Heart right ventricle (tissue), 16 donors: ENCODE measurements around the gene KIAA1328. TPM values are rescaled to one million over a fixed set of nuclear protein-coding genes. Genes with fewer than 3 reads are reported as not detected.
A peak's percentile ranks its signal among the peaks of the same experiment; 100 is the strongest.

Experiments
- ATAC-seq, 8 donors: fragments of 200-7000 bp; cut with Tn5 transposase; one replicate each; pipeline ENCODE4 v1.9.1; 2020; ENCODE audit warnings: mild to moderate bottlenecking in 8 of 8, moderate library complexity in 8 of 8, moderate number of reproducible peaks in 1 of 8
- DNase-seq, 2 donors: peaks; one replicate each; pipeline ENCODE4 v3.0.0-alpha.2; 2020
- H3K27ac ChIP-seq, 10 donors: fragments of 200-600 bp; sonication (generic) in 2 of 10; one replicate each; pipeline versions ENCODE4 v1.5.0 to v1.8.0; 2020 to 2022; ENCODE audit warnings: mild to moderate bottlenecking in 3 of 10
- H3K27me3 ChIP-seq, 7 donors: fragments of 200-600 bp; one replicate each; pipeline ENCODE4 v1.8.0; 2021 to 2022; ENCODE audit warnings: mild to moderate bottlenecking in 2 of 7
- H3K36me3 ChIP-seq, 9 donors: fragments of 200-600 bp; sonication (generic) in 1 of 9; one replicate each; pipeline versions ENCODE4 v1.5.0 to v1.8.0; 2020 to 2022; ENCODE audit warnings: mild to moderate bottlenecking in 2 of 9
- H3K4me1 ChIP-seq, 9 donors: fragments of 200-600 bp; sonication (generic) in 1 of 9; one replicate each; pipeline versions ENCODE4 v1.5.0 to v1.8.0; 2020 to 2022; ENCODE audit warnings: mild to moderate bottlenecking in 4 of 9
- H3K4me3 ChIP-seq, 10 donors: fragments of 200-600 bp; sonication (generic) in 2 of 10; one replicate each; pipeline versions ENCODE4 v1.5.0 to v1.8.0; 2020 to 2022; ENCODE audit warnings: mild to moderate bottlenecking in 7 of 10, moderate library complexity in 2 of 10
- H3K9me3 ChIP-seq, 11 donors: fragments of 200-600 bp in 10 of 11; sonication (generic) in 2 of 11; one replicate each; pipeline versions ENCODE4 v1.5.0 to v1.8.0; 2013 to 2022; ENCODE audit warnings: mild to moderate bottlenecking in 2 of 11, control low read depth in 1 of 11, moderate library complexity in 1 of 11
- CTCF ChIP-seq, 9 donors: fragments of 200-600 bp; sonication (generic) in 2 of 9; IDR thresholded peaks; one replicate each; pipeline versions ENCODE4 v1.5.0 to v1.8.0; 2021 to 2022; ENCODE audit warnings: antibody characterized with exemption in 9 of 9, mild to moderate bottlenecking in 5 of 9, moderate library complexity in 1 of 9
- WGBS, 2 donors: extraction: QIAGEN DNeasy Blood & Tissue Kit; methylation state at CpG; one replicate each; pipeline ENCODE4 v1.1.7; 2013; ENCODE audit warnings: inconsistent platforms in 1 of 2; 5-methylcytosine and 5-hydroxymethylcytosine counted together
- intact Hi-C, 10 donors: fragments of 100-400 bp; cut with DNase I; formaldehyde crosslinking; loops; one replicate each; pipeline versions ENCODE4 v1.11.1 to v1.14.2; 2022
- polyA plus RNA-seq, 2 donors: library from polyadenylated mRNA; stranded (reverse); fragments of 200-250 nt; gene quantifications; one replicate each; pipeline ENCODE4 v1.2.3, GENCODE V29; 2013
- total RNA-seq, 10 donors: library from RNA; stranded (reverse); fragmentation: NEBNext Ultra II Directional in 3 of 10; extraction: Animal tissue kit (Norgen Biotek cat#: 25700) in 3 of 10; gene quantifications; one replicate each; pipeline versions ENCODE4 v1.2.1 to v1.2.4, GENCODE V29; 2021 to 2023
- donor health status: Arrhythmogenic right ventricular cardiomyopathy.
- donor health status: ischemic (EF 13 %, LVEDD 7.1; RV severe dilation, severe dysfunction).
- donor health status: healthy with polysubstance abuse.
- donor health status: DM: no; HTN: yes; CAD: no.
- donor health status: DM: no; HTN: no; CAD: no.
- donor health status: ischemic (EF 25% LVEDD 6.9; RV normal size, moderate dysfunction).
- donor health status: ischemic (EF 25% LVEDD 5.7; RV mildly dilated, moderate dysfunction).
- donor health status: healthy.
- donor health status: DM: yes; HTN: yes; CAD: no.
- donor health status: Ischemic cardiomyopathy.
- donor health status: ischemic (EF 35%, LVEDD 5.7; RV mildly dilated, moderate dysfunction).
- donor health status: nonischemic (EF 11% LVEDD 7.7; RV severe dilation, severe dysfunction).
- donor health status: DM: yes; HTN: yes; CAD: no.
- donor health status: PGD.
- donor health status: ischemic (EF 29% LVEDD 5.4; RV normal size, mild dysfunction).
- donor health status: nonischemic (EF 23%, LVEDD 6.1; RV moderate dilation, normal function).

KIAA1328 gene
- total and polyA plus RNA-seq, 12 donors = 1.9 to 6.3 (median 5.1) TPM

GRCh38 chr18:37254236-37254754 lies 425.4 kb downstream of the KIAA1328 start:
- H3K9me3 ChIP-seq = no peaks in the 10 kb centered on the region
- no peak for TF ChIP-seq CTCF (IDR thresholded peaks at IDR 0.05)
- 4 to 5% methylated on average over 41 to 49 of the region's 49 CpGs for WGBS, 2 donors
- ATAC-seq = peak in 3 of 8 donors; percentile 14 to 31 (median 30)
- peaks cover 0 to 12% (median 3%) of the 10 kb centered on the region in 9 donors for H3K4me1 ChIP-seq
- peak overlapping the region in 9 of 10 donors; percentile 7 to 46 (median 39) for H3K4me3 ChIP-seq
- H3K27me3 ChIP-seq = peaks cover 3 to 76% (median 71%) of the 10 kb centered on the region in 7 donors
- DNase-seq = no peak
- no peaks in the 10 kb centered on the region for H3K36me3 ChIP-seq
- intact Hi-C loops = no loop called here
- no peak overlapping the region for H3K27ac ChIP-seq

GRCh38 chr18:37254973-37255372 lies 426.0 kb downstream of the KIAA1328 start:
- TF ChIP-seq CTCF (IDR thresholded peaks at IDR 0.05) = no peak
- peaks cover 3 to 82% (median 71%) of the 10 kb centered on the region in 7 donors for H3K27me3 ChIP-seq

GRCh38 chr18:37258131-37258530 lies 429.2 kb downstream of the KIAA1328 start:
- WGBS, 2 donors = 33 to 41% methylated on average over 9 of the region's 9 CpGs
- Histone ChIP-seq H3K4me3 (no peak overlapping the region), H3K9me3 (no peaks in the 10 kb centered on the region), H3K36me3 (no peaks in the 10 kb centered on the region), H3K4me1 (peaks cover 0 to 12% (median 3%) of the 10 kb centered on the region in 9 donors), H3K27me3 (peaks cover 3 to 90% (median 59%) of the 10 kb centered on the region in 7 donors), H3K27ac (no peak overlapping the region)
- no peak for DNase-seq
- no peak for ATAC-seq
- no peak for TF ChIP-seq CTCF (IDR thresholded peaks at IDR 0.05)
- intact Hi-C loops = no loop called here

More at GRCh38 chr18:37254973-37255372, 426.0 kb downstream of the KIAA1328 start:
- H3K36me3 ChIP-seq = no peaks in the 10 kb centered on the region
- H3K4me1 ChIP-seq = peaks cover 0 to 12% (median 3%) of the 10 kb centered on the region in 9 donors
- H3K9me3 ChIP-seq = no peaks in the 10 kb centered on the region
- DNase-seq (no peak), ATAC-seq (no peak)
- 77 to 84% methylated on average over 12 of the region's 12 CpGs for WGBS, 2 donors
- H3K27ac ChIP-seq = no peak overlapping the region
- intact Hi-C loops = no loop called here
- no peak overlapping the region for H3K4me3 ChIP-seq

- H3K9me3 ChIP-seq = no peaks in the 10 kb centered on the region
- no peaks in the 10 kb centered on the region for H3K36me3 ChIP-seq
- WGBS, 2 donors = 51 to 59% methylated on average over 11 of the region's 11 CpGs
- no peak overlapping the region for H3K27ac ChIP-seq
- H3K4me3 ChIP-seq = no peak overlapping the region
- H3K4me1 ChIP-seq = peaks cover 0 to 7% (median 0%) of the 10 kb centered on the region in 9 donors
- peaks cover 3 to 83% (median 52%) of the 10 kb centered on the region in 7 donors for H3K27me3 ChIP-seq
- intact Hi-C loops = no loop called here
- ATAC-seq (no peak), DNase-seq (no peak)
- TF ChIP-seq CTCF (IDR thresholded peaks at IDR 0.05) = no peak
These were observed 429.9 kb downstream of the KIAA1328 start for GRCh38 chr18:37258819-37259218.
